ENCODE results near the gene NDST3.
"Not testable (repeated sequence)": the region's sequence is repeated elsewhere in the genome, so short reads cannot be mapped to it uniquely, and the experiment has no call there.

The NDST3 gene

DNA sequence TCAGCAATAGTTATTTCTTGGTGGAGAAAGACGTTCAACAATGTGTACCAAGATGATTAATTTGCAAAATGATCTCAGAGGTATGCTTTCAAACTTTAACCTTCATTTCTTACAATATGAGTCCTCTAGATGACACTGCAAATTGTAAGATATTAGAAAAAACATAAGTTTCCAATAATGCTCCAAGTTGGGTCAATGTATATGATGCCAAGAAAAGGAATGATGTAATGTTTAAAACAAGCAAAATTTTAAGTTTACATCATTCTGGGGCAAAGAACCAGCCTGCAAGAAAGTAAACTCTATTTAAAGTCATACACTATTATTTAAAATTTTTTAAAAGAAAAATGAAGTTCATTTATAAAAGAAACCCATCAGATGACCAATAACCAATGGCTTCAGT, 262.4 kb downstream of the NDST3 start:
- in situ Hi-C loops (cut with HindIII; ENCODE audit: low sequenced_read_pairs) = no loop called here

- in situ Hi-C loops (cut with HindIII; ENCODE audit: low sequenced_read_pairs) = not testable (repeated sequence)
Observed at GRCh38 chr4:118299619-118300018, 265.3 kb downstream of the NDST3 start.

- in situ Hi-C loops (cut with HindIII; ENCODE audit: low sequenced_read_pairs) = no loop called here
Observed at GRCh38 chr4:118307643-118308042, 273.4 kb downstream of the NDST3 start.
